ENCODE results near the gene LCK. TPM values are rescaled to one million over a fixed set of nuclear protein-coding genes. Genes with fewer than 3 reads are reported as not detected.

LCK gene
- total and polyA plus RNA-seq, 9 of the 15 experiments (the other 6 are each of a cell fraction or from before 2014, with no cell fraction given) = 0.04 to 0.47 (median 0.13) TPM; not detected in 6

DNA sequence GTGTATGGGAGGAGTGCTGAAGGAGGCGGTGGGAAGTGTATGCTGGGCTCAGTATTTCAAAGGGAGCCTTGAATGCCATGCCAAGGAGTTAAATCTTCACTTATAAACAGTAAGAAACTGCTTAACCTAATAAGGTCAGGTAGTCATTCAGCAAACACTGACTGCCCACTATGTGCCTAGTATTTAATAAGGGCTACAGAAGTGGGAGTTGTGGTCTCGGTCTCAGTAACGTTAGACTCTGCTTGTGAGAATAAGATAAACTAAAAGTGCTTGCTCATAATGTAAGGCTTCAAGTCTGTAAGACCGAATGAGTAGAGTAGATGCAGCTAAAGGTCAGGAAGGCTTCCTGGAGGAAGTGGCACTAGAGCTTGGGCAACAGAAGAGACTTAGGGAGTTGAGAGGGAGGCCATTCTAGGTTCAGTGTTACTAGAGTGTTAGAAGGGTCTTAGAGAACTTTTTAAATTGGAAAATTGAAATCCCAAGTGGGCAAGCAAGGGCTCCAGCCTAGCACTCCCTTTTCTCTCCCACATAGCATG is 78.9 kb downstream of the LCK start:
- no peaks in the 10 kb centered on the region for H3K27me3 ChIP-seq (ENCODE audit: control insufficient read depth in 2 of 2, insufficient read depth in 2 of 2, low read length in 2 of 2)
- peaks cover 97% of the 10 kb centered on the region for H3K36me3 ChIP-seq (ENCODE audit: control insufficient read depth, insufficient read depth, low read length)
- no peak for FAIRE-seq
- H4K20me1 ChIP-seq (replicated peaks; ENCODE audit: control insufficient read depth, insufficient read depth, low read length) = peaks cover 13% of the 10 kb centered on the region; the same call in 1 of the 2 replicates
- ChIA-PET POLR2A (interaction anchor here (0.8 to 4.8 kb wide), 6 partner anchors 8 to 59 kb away, joined by 3 to 75 read pairs (median 6); no protein-coding TSS in a partner anchor), CTCF (ENCODE audit: low intra/inter-chr PET ratio) (interaction anchor here (0.5 kb wide), 1 partner anchor 197 kb away, joined by 4 read pairs; no protein-coding TSS in a partner anchor)
- no peaks in the 10 kb centered on the region for H3K9me3 ChIP-seq (replicated peaks; ENCODE audit: control insufficient read depth, insufficient read depth, low read depth, low read length)
- intact Hi-C loops (cut with micrococcal nuclease) (no loop called here), in situ Hi-C loops (cut with MboI) (no loop called here)
- no peak for ATAC-seq
- H3K27ac ChIP-seq (ENCODE audit: extremely low read depth, low read depth, low read length) = no peak overlapping the region
- DNase-seq (ENCODE audit: extremely low read depth in 1 of 4, low spot score in 3 of 4) = no peak
- WGBS (ENCODE audit: insufficient coverage, low coverage, missing lambda C conversion rate) = 49% methylated on average over 4 of the region's 4 CpGs
- TF ChIP-seq ATF4 (CRISPR knock-in tag; IDR thresholded peaks at IDR 0.05) = no peak
- no peak for TF ChIP-seq HDGF (IDR thresholded peaks at IDR 0.05)
- no peak for TF ChIP-seq PTBP1 (IDR thresholded peaks at IDR 0.05; ENCODE audit: low read depth, low read length)
- peak; percentile 85 for TF ChIP-seq ZNF3 (CRISPR knock-in tag; IDR thresholded peaks at IDR 0.05)
- peak; percentile 97 for TF ChIP-seq ZFP36 (IDR thresholded peaks at IDR 0.05; ENCODE audit: low read depth, low read length, partially characterized antibody)
- TF ChIP-seq ELK1 (CRISPR knock-in tag; IDR thresholded peaks at IDR 0.05) = no peak
- TF ChIP-seq ZNF436 (CRISPR knock-in tag; IDR thresholded peaks at IDR 0.05) = peak; percentile 72
- TF ChIP-seq BCOR (IDR thresholded peaks at IDR 0.05) = 0 out of 2 replicates have a peak, but pooled peaks have one; percentile 37
- no peak for TF ChIP-seq HIVEP1 (CRISPR knock-in tag; IDR thresholded peaks at IDR 0.05)
- no peak for TF ChIP-seq TOE1 (IDR thresholded peaks at IDR 0.05; ENCODE audit: borderline replicate concordance)
- TF ChIP-seq TOE1 (CRISPR knock-in tag; IDR thresholded peaks at IDR 0.05; ENCODE audit: borderline replicate concordance, low read depth) = no peak
- TF ChIP-seq SLC30A9 (CRISPR knock-in tag; IDR thresholded peaks at IDR 0.05) = no peak
- TF ChIP-seq ZKSCAN1 (IDR thresholded peaks at IDR 0.05; ENCODE audit: low read depth, low read length) = peak; percentile 84; the same call in 1 of the 2 replicates
- 0 out of 4 replicates have a peak, but pooled peaks of 1 of the 2 experiments have one; percentile 18 for TF ChIP-seq KDM1A (IDR thresholded peaks at IDR 0.05)
- no peak overlapping the region for H3K9ac ChIP-seq (ENCODE audit: insufficient read depth in 1 of 2, low read depth in 2 of 2, low read length in 2 of 2)
- peaks cover 17% of the 10 kb centered on the region for H3K79me2 ChIP-seq (ENCODE audit: control insufficient read depth, insufficient read depth, low read length)
- H3K4me2 ChIP-seq (ENCODE audit: insufficient read depth, low read length) = no peak overlapping the region
- no peak overlapping the region for H3K4me3 ChIP-seq
- H2AFZ ChIP-seq (ENCODE audit: low read depth, low read length) = no peak overlapping the region
- peaks cover 8 to 15% of the 10 kb centered on the region in 2 experiments for H3K4me1 ChIP-seq (replicated peaks in 1 of 2; ENCODE audit: control insufficient read depth in 2 of 2, insufficient read depth in 2 of 2, low read length in 2 of 2)
- peaks cover 6% of the 10 kb centered on the region for H3K9me1 ChIP-seq (ENCODE audit: control insufficient read depth, insufficient read depth, low read length)
- TSS peak; percentile 7 for BruUV-seq (replicated peaks)

All from K562 (cell line).